Nephron progenitor cell (in vitro differentiated cells): ENCODE results near the gene BSPRY.
A peak's percentile ranks its signal among the peaks of the same experiment; 100 is the strongest.

ENCODE experiments used
- DNase-seq: peaks from one replicate; pipeline ENCODE4 v3.0.0; 2021
- H3K27ac Mint-ChIP-seq: 2 replicates; pipeline ENCODE4 v1.8.0; 2021; ENCODE audit warnings: mild to moderate bottlenecking, moderate library complexity, mixed read lengths
- H3K27me3 Mint-ChIP-seq: 2 replicates; pipeline ENCODE4 v1.8.0; 2021; ENCODE audit warnings: mild to moderate bottlenecking, low read depth, mixed read lengths; ENCODE audit not compliant: poor library complexity
- H3K36me3 Mint-ChIP-seq: 2 replicates; pipeline ENCODE4 v1.8.0; 2021; ENCODE audit warnings: low read depth, mixed read lengths
- H3K4me1 Mint-ChIP-seq: 2 replicates; pipeline ENCODE4 v1.8.0; 2021; ENCODE audit warnings: mixed read lengths
- H3K4me3 Mint-ChIP-seq: 2 replicates; pipeline ENCODE4 v1.8.0; 2021; ENCODE audit warnings: mild to moderate bottlenecking, moderate library complexity, mixed read lengths
- H3K9me3 Mint-ChIP-seq: 2 replicates; pipeline ENCODE4 v1.8.0; 2021; ENCODE audit warnings: mild to moderate bottlenecking, moderate library complexity, mixed read lengths
- TF ChIP-seq, protein P1 (sequence below): fragments of 200-600 bp; sonication (generic); IDR thresholded peaks from 2 replicates; pipeline ENCODE4 v1.5.0; 2021; ENCODE audit warnings: antibody characterized with exemption

Gene BSPRY

DNA sequence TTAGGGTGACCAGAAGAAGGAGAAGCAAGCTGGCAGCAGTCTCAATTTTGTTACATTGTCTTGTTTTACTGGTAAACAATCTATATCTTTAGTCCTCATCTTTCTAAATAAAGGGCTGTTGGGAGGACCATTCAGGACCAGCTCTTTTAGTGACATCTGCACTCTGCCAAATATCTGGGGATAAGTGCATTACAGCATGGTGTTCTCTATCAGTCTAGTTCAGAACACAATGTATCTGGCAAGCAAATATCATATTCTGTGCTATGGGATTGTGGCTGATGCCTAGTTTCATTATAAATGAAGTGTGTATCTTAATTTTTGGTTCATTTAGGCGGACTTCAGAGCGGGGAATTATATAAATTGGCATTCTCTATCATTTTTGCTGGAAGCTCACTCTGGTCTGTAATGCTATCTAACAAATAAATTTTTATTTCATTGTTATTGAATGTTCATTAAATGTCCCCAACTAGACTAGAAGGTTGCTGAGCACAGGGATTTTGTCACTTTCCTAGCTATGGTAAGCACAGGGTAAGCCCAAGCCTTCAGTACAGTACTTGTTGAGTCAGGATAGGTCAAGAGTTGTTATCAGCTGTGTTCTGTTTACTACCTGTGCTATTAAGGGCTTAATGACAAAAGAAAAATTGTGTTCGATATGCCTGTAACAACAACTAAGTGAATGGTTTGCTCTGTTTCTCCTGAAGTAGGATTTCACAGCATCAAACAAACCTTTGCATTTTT is 21.1 kb upstream of the BSPRY start:
- TF ChIP-seq, protein P1, sequence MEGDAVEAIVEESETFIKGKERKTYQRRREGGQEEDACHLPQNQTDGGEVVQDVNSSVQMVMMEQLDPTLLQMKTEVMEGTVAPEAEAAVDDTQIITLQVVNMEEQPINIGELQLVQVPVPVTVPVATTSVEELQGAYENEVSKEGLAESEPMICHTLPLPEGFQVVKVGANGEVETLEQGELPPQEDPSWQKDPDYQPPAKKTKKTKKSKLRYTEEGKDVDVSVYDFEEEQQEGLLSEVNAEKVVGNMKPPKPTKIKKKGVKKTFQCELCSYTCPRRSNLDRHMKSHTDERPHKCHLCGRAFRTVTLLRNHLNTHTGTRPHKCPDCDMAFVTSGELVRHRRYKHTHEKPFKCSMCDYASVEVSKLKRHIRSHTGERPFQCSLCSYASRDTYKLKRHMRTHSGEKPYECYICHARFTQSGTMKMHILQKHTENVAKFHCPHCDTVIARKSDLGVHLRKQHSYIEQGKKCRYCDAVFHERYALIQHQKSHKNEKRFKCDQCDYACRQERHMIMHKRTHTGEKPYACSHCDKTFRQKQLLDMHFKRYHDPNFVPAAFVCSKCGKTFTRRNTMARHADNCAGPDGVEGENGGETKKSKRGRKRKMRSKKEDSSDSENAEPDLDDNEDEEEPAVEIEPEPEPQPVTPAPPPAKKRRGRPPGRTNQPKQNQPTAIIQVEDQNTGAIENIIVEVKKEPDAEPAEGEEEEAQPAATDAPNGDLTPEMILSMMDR: no peak
- H3K27ac Mint-ChIP-seq: no peak overlapping the region
- peaks cover 12% of the 10 kb centered on the region for H3K4me1 Mint-ChIP-seq
- H3K36me3 Mint-ChIP-seq: peaks cover 5% of the 10 kb centered on the region
- no peaks in the 10 kb centered on the region for H3K9me3 Mint-ChIP-seq
- H3K4me3 Mint-ChIP-seq: no peak overlapping the region
- H3K27me3 Mint-ChIP-seq: peaks cover 7% of the 10 kb centered on the region
- DNase-seq: no peak

DNA sequence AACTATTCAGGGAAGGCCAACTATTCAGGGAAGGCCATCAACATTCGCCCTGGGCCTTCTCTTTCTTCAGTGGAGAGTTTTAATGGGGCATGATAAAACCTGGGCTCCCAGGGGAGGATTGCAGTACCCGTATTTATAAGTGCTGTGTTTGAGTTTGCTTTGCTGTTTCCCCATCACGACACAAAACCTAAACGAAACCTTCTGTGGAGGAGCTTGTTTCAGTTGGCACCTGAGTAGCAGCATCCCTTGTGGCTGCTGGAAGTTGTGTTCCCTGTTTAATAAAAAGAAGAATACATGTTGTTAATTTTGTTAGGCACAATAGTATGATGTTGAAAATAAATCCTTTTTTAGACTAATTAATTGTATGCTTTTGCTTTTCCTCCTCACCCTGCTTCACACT is 17.6 kb upstream of the BSPRY start:
- TF ChIP-seq, protein P1: no peak
- H3K4me1 Mint-ChIP-seq: peaks cover 12% of the 10 kb centered on the region
- H3K36me3 Mint-ChIP-seq: peaks cover 5% of the 10 kb centered on the region
- DNase-seq: no peak
- H3K9me3 Mint-ChIP-seq: no peaks in the 10 kb centered on the region
- H3K27ac Mint-ChIP-seq: no peak overlapping the region
- H3K4me3 Mint-ChIP-seq: no peak overlapping the region
- no peaks in the 10 kb centered on the region for H3K27me3 Mint-ChIP-seq

DNA sequence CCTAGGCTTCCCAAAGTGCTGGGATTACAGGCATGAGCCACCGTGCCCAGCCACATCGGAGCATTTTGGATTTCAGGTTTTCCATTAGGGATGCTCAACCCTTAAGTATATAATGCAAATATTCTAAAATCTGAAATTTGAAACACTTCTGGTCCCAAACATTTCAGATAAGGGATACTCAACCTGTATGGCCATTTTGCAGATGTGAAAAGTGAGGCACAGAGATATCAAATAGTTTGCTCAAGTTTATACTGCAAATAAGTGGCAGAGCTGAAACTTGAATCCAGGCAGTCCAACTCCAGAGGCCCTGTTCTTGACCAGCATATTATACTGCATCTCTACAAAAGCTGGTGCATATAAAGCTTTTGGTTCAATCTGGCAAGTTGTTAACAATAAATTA is 11.6 kb upstream of the BSPRY start:
- H3K27me3 Mint-ChIP-seq: peaks cover 16% of the 10 kb centered on the region
- no peak overlapping the region for H3K27ac Mint-ChIP-seq
- no peak overlapping the region for H3K4me3 Mint-ChIP-seq
- DNase-seq: no peak
- peaks cover 8% of the 10 kb centered on the region for H3K4me1 Mint-ChIP-seq
- TF ChIP-seq, protein P1: no peak
- H3K9me3 Mint-ChIP-seq: no peaks in the 10 kb centered on the region
- H3K36me3 Mint-ChIP-seq: peaks cover 3% of the 10 kb centered on the region

DNA sequence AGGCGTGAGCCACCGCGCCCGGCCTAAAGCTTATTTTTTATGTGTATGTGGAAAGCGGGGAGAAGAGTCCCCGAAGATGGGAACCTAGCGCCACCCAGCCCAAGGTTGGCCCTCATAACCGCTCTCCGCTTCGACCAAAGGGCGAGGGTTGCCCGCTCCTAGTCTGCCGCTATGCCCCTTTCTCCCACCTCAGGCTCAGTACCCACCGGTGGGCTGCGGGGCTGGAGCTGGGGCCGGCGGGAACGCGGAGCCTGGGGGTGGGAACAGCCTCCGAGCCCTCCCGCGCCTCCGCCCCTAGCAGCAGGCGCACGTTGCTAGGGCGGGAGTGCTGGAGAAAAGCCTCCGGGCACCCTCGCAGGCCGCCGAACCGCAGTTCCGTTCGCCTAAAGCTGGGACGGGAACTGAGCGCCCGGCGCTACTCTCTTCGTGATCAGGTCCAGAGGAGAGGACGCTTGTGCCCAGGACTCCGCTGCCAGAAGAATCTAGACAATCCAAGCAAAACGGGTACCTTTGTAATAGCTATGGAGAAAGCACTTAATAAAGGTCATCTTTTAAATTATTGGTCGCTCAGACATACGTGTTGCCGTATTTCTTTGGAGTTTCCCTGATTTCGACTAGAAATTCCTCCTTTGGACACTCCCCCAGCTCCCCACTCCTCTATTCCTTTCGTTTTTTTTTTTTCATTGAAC is 9.2 kb upstream of the BSPRY start, which contains the start of gene WDR31:
TSS of gene WDR31 (minus strand) at position 265 of the 689 bp plus-strand sequence. CDS start 8,253 bp downstream, outside the sequence.
- TF ChIP-seq, protein P1: no peak
- H3K4me3 Mint-ChIP-seq: peak within 1 kb of the TSS; percentile 86

DNA sequence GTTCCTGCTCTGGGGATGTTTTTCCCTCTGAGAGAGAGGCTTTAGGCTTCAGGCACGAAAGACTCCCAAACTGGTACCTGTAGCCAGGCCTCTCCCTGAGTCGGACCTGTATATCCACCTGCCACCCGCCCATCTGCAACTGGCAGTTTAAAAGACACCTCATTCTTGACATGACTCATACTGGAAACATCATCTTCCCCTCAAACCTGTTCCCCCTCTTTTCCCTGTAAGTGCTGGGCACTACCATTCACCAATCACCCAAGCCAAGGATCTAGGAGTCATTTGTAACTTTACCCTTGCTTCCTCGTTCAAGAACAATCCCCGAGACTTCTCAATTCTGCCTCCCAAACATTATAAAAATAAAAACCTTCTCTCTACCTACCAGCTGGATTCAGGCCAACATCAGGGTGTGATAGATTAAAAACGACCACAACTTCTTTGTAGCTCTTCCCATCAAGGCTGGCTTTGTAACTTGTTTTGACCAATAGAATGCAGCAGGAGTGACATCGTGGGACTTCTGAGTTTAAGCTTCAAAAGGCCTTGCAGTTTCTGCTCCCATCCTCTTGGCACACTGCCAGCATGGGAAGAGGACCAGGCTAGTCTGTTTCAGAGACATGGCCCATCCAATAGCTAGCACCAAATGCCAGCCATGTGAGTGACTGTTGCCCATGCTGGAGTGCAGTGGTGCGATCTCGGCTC is 7.5 kb upstream of the BSPRY start:
- Mint-ChIP-seq H3K4me1 (peaks cover 8% of the 10 kb centered on the region), H3K27ac (no peak overlapping the region), H3K9me3 (no peaks in the 10 kb centered on the region), H3K4me3 (peak overlapping the region; percentile 86), H3K36me3 (no peaks in the 10 kb centered on the region), H3K27me3 (peaks cover 44% of the 10 kb centered on the region)
- TF ChIP-seq, protein P1: no peak
- DNase-seq: no peak

More for the DNA sequence above, 9.2 kb upstream of the BSPRY start, which contains the start of gene WDR31:
- peaks cover 8% of the 10 kb centered on the region for H3K4me1 Mint-ChIP-seq
- no peak within 1 kb of the TSS for H3K27ac Mint-ChIP-seq
- DNase-seq: peak; percentile 89
- no peaks in the 10 kb centered on the region for H3K36me3 Mint-ChIP-seq
- H3K9me3 Mint-ChIP-seq: no peaks in the 10 kb centered on the region
- H3K27me3 Mint-ChIP-seq: peaks cover 27% of the 10 kb centered on the region
